ENCODE data around the gene SLC25A29.

The SLC25A29 gene

GRCh38 chr14:100303179-100303578 lies 3.1 kb downstream of the SLC25A29 start:
- TF ChIP-seq SIN3A (IDR thresholded peaks at IDR 0.05; ENCODE audit: borderline replicate concordance, insufficient read depth, low read length) (no peak), REST (IDR thresholded peaks at IDR 0.05; ENCODE audit: insufficient read depth in 1 of 2, low read depth in 2 of 2, low read length in 2 of 2) (no peak), POLR2AphosphoS5 (IDR thresholded peaks at IDR 0.05; ENCODE audit: low read depth, low read length) (no peak), TAF1 (IDR thresholded peaks at IDR 0.05; ENCODE audit: borderline replicate concordance, insufficient read depth, low read length) (no peak), FOXP2 (optimal IDR thresholded peaks at IDR 0.05; ENCODE audit: borderline replicate concordance, extremely low read depth, extremely low read length, insufficient read depth) (no peak)

GRCh38 chr14:100302616-100303015 lies 3.6 kb downstream of the SLC25A29 start:
- no peak for TF ChIP-seq REST (IDR thresholded peaks at IDR 0.05; ENCODE audit: insufficient read depth in 1 of 2, low read depth in 2 of 2, low read length in 2 of 2)
- no peak for TF ChIP-seq TAF1 (IDR thresholded peaks at IDR 0.05; ENCODE audit: borderline replicate concordance, insufficient read depth, low read length)
- TF ChIP-seq POLR2AphosphoS5 (IDR thresholded peaks at IDR 0.05; ENCODE audit: low read depth, low read length): no peak
- TF ChIP-seq SIN3A (IDR thresholded peaks at IDR 0.05; ENCODE audit: borderline replicate concordance, insufficient read depth, low read length): no peak
- no peak for TF ChIP-seq FOXP2 (optimal IDR thresholded peaks at IDR 0.05; ENCODE audit: borderline replicate concordance, extremely low read depth, extremely low read length, insufficient read depth)

- TF ChIP-seq FOXP2 (optimal IDR thresholded peaks at IDR 0.05; ENCODE audit: borderline replicate concordance, extremely low read depth, extremely low read length, insufficient read depth): no peak
- TF ChIP-seq POLR2AphosphoS5 (IDR thresholded peaks at IDR 0.05; ENCODE audit: low read depth, low read length): no peak
- no peak for TF ChIP-seq REST (IDR thresholded peaks at IDR 0.05; ENCODE audit: insufficient read depth in 1 of 2, low read depth in 2 of 2, low read length in 2 of 2)
- no peak for TF ChIP-seq TAF1 (IDR thresholded peaks at IDR 0.05; ENCODE audit: borderline replicate concordance, insufficient read depth, low read length)
- no peak for TF ChIP-seq SIN3A (IDR thresholded peaks at IDR 0.05; ENCODE audit: borderline replicate concordance, insufficient read depth, low read length)
Observed at GRCh38 chr14:100299238-100299560, 7.0 kb downstream of the SLC25A29 start.

GRCh38 chr14:100298551-100299237 lies 7.5 kb downstream of the SLC25A29 start:
- TF ChIP-seq TAF1 (IDR thresholded peaks at IDR 0.05; ENCODE audit: borderline replicate concordance, insufficient read depth, low read length) (no peak), FOXP2 (optimal IDR thresholded peaks at IDR 0.05; ENCODE audit: borderline replicate concordance, extremely low read depth, extremely low read length, insufficient read depth) (no peak), SIN3A (IDR thresholded peaks at IDR 0.05; ENCODE audit: borderline replicate concordance, insufficient read depth, low read length) (no peak), REST (IDR thresholded peaks at IDR 0.05; ENCODE audit: insufficient read depth in 1 of 2, low read depth in 2 of 2, low read length in 2 of 2) (no peak), POLR2AphosphoS5 (IDR thresholded peaks at IDR 0.05; ENCODE audit: low read depth, low read length) (no peak)
